HepG2 (cell line): ENCODE measurements around the gene SLC25A44. TPM values are rescaled to one million over a fixed set of nuclear protein-coding genes. Genes with fewer than 3 reads are reported as not detected.

Source experiments
- ISL2 ChIP-seq: sonication (generic); formaldehyde crosslinking; IDR thresholded peaks from 2 replicates; pipeline ENCODE4 v1.5.0; 2020; ENCODE audit warnings: missing genetic modification reagents
- KDM3A ChIP-seq: IDR thresholded peaks from 2 replicates; pipeline ENCODE4 v1.6.1; 2018; ENCODE audit warnings: low read depth, missing compliant biosample characterization
- NRL ChIP-seq: sonication (generic); formaldehyde crosslinking; IDR thresholded peaks from 2 replicates; pipeline ENCODE4 v1.5.0; 2020; ENCODE audit warnings: missing genetic modification reagents, mild to moderate bottlenecking, moderate library complexity, borderline replicate concordance
- TFDP1 ChIP-seq: IDR thresholded peaks from 2 replicates; pipeline ENCODE4 v1.6.1; 2016; ENCODE audit warnings: missing compliant biosample characterization, missing genetic modification reagents, borderline replicate concordance
- UBTF ChIP-seq: sonication (generic); formaldehyde crosslinking; IDR thresholded peaks from 2 replicates; pipeline ENCODE4 v1.4.0; 2020; ENCODE audit warnings: mild to moderate bottlenecking, missing genetic modification reagents
- ZNF263 ChIP-seq: sonication (generic); formaldehyde crosslinking; IDR thresholded peaks from 2 replicates; pipeline ENCODE4 v1.4.0; 2020; ENCODE audit warnings: missing genetic modification reagents
- ZNF446 ChIP-seq: sonication (generic); formaldehyde crosslinking; IDR thresholded peaks from 2 replicates; pipeline ENCODE4 v1.5.0; 2020; ENCODE audit warnings: mild to moderate bottlenecking, missing genetic modification reagents
- ZNF558 ChIP-seq: sonication (generic); formaldehyde crosslinking; IDR thresholded peaks from 2 replicates; pipeline ENCODE4 v1.9.0; 2022; ENCODE audit warnings: mild to moderate bottlenecking, missing genetic modification reagents, borderline replicate concordance
- polyA plus RNA-seq, 8 experiments: library from polyadenylated mRNA; depleted of rRNA in 3 of 8; stranded (reverse) in 7 of 8; unstranded in 1 of 8; fragments of >200 nt; fragmentation: Illumina TruSeq in 4 of 8; extraction: Trizol in 4 of 8; gene quantifications; 2 replicates each; pipeline versions ENCODE4 v1.2.1 to v1.2.3, GENCODE V29; 2011 to 2016; ENCODE audit warnings: low read depth in 4 of 8, missing spikeins in 1 of 8, mixed read lengths in 1 of 8; ENCODE audit not compliant: insufficient read depth in 1 of 8
- total RNA-seq, 5 experiments: library from RNA; depleted of rRNA; stranded (reverse); fragments of >200 nt; fragmentation: Illumina TruSeq; extraction: Trizol; gene quantifications; 2 replicates each; pipeline ENCODE4 v1.2.3, GENCODE V29; 2016; ENCODE audit warnings: low read depth in 1 of 5
- TF ChIP-seq, protein P1 (sequence below): sonication (generic); formaldehyde crosslinking; conservative IDR thresholded peaks from 2 replicates; pipeline ENCODE4 v1.8.0; 2022; ENCODE audit warnings: mild to moderate bottlenecking, moderate library complexity, missing genetic modification reagents

Gene SLC25A44
- total and polyA plus RNA-seq, 2 of the 13 experiments (the other 11 are each of a cell fraction or from before 2014, with no cell fraction given): 10.7 to 13.4 TPM

DNA sequence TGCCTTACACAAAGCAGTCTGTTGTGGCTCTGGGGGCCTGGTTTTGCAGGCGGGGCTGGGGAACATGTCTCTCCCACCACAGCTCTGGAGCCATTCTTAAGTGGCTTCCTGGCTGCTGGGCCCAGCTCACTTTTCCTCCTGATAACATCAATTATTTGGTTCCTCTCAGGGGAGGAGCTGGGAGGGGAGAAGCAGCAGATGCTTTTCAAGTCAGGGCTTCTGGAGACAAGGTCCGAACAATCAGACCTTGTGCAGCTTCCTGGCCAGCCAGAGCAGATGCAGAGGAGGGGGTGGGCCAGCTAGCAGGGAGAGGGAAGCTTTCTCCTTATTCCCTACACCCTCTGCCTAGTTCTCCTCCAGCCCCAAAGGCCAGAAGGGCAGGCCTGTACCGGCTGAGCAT, 57.6 kb downstream of the SLC25A44 start (continued):
- TF ChIP-seq TFDP1 (CRISPR knock-in tag) (no peak), ZNF263 (CRISPR knock-in tag) (no peak), KDM3A (CRISPR knock-in tag) (no peak), NRL (CRISPR knock-in tag) (no peak), UBTF (no peak), ZNF446 (no peak), ISL2 (CRISPR knock-in tag) (no peak), ZNF558 (no peak)
- TF ChIP-seq, protein P1, sequence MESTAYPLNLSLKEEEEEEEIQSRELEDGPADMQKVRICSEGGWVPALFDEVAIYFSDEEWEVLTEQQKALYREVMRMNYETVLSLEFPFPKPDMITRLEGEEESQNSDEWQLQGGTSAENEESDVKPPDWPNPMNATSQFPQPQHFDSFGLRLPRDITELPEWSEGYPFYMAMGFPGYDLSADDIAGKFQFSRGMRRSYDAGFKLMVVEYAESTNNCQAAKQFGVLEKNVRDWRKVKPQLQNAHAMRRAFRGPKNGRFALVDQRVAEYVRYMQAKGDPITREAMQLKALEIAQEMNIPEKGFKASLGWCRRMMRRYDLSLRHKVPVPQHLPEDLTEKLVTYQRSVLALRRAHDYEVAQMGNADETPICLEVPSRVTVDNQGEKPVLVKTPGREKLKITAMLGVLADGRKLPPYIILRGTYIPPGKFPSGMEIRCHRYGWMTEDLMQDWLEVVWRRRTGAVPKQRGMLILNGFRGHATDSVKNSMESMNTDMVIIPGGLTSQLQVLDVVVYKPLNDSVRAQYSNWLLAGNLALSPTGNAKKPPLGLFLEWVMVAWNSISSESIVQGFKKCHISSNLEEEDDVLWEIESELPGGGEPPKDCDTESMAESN (CRISPR knock-in tag): no peak
